Jurkat, Clone E6-1 (cell line): ENCODE results near the gene TBCD.
A peak's percentile ranks its signal among the peaks of the same experiment; 100 is the strongest.
"Not testable (repeated sequence)": the region's sequence is repeated elsewhere in the genome, so short reads cannot be mapped to it uniquely, and the experiment has no call there.

Experiments
- DNase-seq: peaks from one replicate; pipeline ENCODE4 v3.0.0-alpha.2; 2011; ENCODE audit warnings: low read depth, low spot score
- H3K4me3 ChIP-seq: 2 replicates; pipeline ENCODE4 v1.5.1; 2011; ENCODE audit warnings: mild to moderate bottlenecking, low read length, control low read depth, moderate library complexity

Gene TBCD

DNA sequence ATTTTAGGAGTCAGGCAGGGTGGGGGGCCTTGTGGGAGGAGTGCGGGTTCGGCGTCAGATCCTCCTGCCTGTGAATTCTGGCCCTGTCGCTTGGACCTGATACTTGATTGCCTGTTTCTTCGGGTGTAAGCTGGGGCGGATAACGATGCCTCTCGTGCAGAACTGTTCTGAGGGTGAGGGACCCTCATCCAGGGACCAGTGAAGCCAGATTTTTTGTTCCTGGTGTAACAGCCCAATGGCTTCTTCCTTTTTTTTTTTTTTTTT lies 1.3 kb downstream of the TBCD start:
- DNase-seq = no peak
- H3K4me3 ChIP-seq = peak overlapping the region; percentile 84

DNA sequence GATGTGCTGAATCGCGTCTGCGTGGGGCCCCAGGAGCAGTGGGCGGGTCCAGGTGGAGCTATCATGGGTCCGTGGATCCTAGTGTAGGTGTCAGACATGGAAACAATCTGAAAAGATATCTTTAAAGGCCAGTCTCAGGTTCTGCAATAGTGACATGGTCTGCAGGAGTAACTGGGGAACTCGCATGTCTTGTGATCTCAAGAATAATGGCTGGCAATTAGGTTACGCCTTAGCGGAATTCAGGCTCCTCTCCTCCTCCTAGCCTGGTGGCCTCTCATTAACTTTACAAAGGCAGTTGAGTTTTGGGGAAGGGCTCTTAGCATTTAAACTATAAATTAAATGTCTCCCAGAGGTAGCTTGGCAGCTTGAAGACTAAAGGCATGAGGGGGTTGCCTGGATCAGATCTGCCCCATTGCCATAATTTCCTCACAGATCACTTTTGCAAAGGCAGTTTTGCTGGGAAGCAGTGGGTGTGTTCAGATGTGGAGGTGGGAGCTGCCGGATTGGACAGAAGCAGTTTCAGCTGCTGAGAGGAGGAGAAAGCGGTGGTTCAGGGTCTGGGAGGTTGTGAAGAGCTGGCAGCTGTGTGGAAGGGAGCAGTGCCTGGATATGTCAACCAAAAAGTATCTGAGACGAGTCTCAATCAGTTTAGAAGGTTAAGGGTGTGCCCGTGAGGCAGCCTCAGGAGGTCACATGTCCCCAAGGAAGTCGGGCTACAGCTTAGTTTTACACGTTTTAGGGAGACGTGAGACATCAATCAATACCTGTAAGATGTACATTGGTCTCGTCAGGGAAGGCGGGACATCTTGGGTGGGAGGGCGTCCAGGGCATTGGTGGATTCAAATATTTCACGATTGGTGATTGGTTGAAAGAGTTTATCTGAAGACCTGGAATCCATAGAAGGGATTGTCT lies 2.7 kb downstream of the TBCD start:
- peak; percentile 47 for DNase-seq
- no peak overlapping the region for H3K4me3 ChIP-seq

DNA sequence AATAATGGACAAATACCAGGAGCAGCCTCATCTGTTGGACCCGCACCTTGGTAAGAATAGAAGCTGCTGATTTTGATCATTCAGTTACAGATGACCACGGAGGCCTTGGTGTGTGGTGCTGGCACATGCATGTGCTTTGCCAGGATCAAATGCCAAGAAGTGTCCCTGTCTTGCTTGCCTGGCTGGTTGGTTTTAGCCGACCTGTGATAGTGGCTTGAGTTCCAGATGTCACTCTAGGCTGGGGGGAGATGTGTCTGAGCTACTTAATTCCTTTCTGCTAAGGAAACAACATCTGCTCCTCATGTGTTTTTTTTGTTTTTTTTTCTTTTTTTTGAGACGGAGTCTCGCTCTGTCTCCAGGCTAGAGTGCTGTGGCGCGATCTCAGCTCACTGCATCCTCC lies 4.3 kb downstream of the TBCD start:
- no peak overlapping the region for H3K4me3 ChIP-seq
- DNase-seq = no peak

DNA sequence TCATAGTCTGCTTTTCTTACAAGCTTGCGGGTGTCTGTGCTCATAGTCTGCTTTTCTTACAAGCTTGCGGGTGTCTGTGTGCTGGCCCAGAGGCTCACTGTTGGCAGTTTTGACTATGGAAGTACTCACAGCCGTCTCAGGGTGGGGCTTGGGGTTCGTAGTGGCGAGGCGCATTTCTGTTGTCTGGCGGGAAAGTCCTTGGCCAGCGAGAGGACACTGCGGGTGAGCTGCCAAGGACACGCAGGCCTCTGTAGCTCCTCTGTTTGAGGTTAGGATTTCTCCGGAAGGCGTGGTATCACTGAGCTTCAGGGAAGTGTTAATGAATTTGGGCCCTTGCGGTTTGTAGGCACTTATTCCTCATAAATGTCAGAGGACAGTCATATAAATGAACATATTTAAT lies 13.5 kb downstream of the TBCD start:
- H3K4me3 ChIP-seq = no peak overlapping the region
- no peak for DNase-seq

DNA sequence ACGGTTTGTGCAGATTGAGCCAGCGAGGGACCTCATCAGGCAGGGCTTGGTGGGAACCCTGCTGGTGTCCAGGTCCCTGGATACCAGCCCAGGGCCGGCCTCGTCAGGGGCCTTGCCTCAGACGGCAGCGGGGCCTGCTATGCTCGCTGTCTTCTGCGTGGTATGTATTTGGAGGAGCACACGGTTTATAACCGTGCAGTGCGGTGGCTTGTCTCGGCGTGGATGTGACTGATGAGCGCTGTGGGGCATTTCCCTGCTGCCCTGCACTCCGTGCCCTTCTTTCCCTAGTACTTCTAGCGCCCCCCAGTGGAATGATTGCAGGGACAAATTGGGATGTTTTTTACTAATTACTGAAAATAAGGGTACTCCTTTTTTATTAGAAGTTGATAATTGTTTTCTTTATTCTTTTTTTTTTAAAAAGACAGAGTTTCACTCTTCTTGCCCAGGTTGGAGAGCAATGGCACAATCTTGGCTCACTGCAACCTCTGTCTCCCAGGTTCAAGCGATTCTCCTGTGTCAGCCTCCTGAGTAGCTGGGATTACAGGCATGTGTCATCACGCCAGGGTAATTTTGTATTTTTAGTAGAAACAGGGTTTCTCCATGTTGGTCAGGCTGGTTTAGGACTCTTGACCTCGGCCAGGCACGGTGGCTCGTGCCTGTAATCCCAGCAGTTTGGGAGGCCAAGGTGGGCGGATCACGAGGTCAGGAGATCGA lies 15.3 kb downstream of the TBCD start:
- no peak overlapping the region for H3K4me3 ChIP-seq
- no peak for DNase-seq

DNA sequence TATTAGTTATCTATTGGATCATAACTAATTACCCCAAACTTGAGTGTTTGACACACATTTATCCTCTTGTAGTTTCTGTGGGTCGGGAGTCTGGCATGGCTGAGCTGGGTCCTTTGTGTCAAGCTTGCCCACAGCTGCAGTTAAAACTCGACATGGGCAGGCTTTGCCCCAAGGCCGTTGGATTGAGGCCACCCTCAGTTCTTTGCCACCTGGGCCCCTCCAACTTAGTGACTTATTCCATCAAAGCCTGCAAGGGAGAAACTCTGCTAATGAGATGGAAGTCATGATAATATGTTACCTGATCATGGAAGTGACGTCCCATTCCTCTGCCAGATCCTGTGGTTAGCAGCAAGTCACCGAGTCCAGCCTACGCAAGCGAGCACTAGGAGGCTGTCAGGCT lies 17.2 kb downstream of the TBCD start:
- no peak overlapping the region for H3K4me3 ChIP-seq

DNA sequence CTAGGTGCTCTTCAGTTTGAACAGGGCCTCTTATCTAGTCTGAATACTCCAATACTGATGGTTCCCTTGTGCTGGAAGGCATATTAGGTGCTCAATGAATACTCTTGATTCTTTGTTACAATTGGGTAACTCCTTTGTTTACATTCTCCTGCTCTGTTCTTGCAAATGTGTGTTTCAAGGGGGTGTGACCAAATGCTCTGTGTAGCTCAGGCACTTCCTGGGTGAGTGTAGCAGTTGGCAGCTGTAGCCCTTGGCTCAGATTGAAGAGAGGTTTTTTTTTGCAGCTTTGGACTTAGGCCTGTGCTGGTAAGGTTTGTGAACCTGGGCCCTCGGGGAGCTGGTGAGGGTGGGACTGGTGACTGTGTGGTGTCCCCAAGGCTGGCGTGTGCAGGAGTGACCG lies 20.2 kb downstream of the TBCD start:
- no peak overlapping the region for H3K4me3 ChIP-seq
- no peak for DNase-seq

More for the DNA sequence above, 17.2 kb downstream of the TBCD start:
- no peak for DNase-seq

DNA sequence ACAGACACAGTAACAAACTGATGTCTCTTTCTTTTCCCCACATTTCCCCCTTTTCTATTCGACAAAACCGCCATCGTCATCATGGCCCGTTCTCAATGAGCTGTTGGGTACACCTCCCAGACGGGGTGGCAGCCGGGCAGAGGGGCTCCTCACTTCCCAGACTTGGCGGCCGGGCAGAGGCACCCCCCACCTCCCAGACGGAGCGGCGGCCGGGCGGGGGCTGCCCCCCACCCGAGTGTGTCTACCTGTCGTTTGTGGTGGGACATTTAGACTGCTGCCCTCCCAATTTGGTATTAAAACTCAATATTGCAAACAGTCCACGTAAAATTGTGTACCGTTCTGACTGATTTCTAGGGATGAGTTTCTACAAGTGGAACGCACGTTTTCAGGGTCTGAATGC lies 22.6 kb downstream of the TBCD start:
- H3K4me3 ChIP-seq, DNase-seq: not testable (repeated sequence)

DNA sequence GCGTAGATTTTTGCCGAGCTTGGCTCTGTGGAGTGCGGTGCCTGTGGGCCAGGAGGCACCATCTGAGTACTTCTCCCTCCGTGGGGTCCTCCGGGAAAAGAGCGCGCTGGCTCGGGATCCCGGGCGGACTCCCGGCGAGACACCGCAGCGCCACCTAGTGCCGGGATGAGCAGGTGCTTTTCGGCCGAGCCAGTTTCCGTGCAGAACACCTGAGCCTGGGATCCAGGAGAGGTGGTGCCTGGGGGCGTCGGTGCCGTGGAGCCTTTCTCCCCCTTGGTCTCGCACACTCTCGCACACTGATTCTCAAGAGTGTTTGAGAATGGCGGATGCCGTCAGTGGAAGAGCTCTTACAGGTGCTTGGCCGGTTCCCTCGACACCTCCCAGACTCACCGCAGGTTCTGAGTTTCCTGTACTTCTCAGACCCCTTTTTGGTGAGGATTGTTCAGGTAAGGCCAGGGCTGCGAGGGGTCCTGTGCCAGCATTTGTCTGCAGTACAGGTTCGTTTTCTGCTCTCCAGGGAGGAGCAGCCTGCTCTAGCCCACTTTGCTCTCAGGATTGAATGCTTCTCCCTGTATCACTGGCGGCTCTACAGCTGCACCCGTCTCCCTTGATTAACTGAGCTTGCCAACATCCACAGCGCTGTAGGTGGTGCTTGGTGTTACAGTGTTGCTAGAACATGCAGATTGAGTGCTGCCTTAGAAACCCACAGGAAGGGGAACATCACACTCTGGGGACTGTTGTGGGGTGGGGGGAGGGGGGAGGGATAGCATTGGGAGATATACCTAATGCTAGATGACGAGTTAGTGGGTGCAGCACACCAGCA lies 23.3 kb downstream of the TBCD start:
- H3K4me3 ChIP-seq = no peak overlapping the region
- peak; percentile 47 for DNase-seq

DNA sequence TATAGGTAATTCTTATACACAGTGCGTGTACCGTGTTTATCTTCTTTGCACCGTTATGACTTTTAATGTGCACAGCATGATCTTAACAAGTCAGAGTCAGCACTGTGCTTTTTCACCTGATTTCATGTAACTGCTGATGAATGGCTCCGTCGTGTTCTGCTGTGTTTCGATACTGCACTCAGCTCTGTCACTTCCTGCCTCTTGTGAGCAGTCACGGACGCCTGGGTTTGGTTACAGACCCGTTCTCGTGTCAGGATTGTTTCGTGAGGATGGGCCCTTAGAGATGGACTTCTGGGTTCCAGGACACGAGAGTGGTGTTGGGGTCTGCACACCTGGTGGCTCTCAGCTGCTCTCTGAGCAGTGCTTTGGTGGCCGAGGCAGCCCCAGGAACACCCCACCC lies 24.6 kb downstream of the TBCD start:
- H3K4me3 ChIP-seq = no peak overlapping the region
- DNase-seq = no peak

DNA sequence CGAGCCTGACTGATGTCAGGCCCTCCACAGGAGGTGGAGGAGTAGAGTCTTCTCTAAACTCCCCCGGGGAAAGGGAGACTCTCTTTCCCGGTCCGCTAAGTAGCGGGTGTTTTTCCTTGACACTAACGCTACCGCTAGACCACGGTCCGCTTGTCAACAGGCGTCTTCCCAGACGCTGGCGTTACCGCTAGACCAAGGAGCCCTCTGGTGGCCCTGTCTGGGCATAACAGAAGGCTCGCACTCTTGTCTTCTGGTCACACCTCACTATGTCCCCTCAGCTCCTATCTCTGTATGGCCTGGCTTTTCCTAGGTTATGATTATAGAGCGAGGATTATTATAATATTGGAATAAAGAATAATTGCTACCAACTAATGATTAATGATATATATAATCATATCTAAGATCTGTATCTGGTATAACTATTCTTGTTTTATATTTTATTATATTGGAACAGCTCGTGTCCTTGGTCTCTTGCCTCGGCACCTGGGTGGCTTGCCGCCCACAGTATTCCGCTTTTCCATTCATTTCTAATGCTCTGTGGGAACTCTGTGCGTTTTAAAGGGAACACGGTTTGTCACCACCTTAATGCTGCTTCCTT lies 26.0 kb downstream of the TBCD start:
- DNase-seq, H3K4me3 ChIP-seq: not testable (repeated sequence)

DNA sequence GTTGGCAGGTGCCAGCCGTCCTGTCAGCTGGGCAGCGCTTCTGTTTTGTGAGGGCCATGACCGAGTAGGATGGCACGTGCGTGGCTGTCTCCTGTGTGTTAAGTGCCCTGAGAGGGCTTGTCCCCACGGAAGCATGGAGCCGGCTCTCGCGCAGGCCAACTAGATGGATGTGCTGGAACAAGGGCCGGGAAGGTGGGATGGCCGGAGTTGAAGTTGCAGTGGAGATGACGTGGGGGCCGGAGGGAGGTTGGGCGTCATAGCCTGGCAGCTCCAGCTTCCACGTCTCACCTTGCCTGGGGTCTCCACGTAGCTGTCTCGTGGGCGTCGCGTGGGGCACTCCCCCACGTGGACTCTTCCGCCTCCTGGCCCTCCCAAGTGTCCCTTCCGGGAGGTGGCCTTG lies 27.7 kb downstream of the TBCD start:
- no peak overlapping the region for H3K4me3 ChIP-seq
- DNase-seq = no peak

DNA sequence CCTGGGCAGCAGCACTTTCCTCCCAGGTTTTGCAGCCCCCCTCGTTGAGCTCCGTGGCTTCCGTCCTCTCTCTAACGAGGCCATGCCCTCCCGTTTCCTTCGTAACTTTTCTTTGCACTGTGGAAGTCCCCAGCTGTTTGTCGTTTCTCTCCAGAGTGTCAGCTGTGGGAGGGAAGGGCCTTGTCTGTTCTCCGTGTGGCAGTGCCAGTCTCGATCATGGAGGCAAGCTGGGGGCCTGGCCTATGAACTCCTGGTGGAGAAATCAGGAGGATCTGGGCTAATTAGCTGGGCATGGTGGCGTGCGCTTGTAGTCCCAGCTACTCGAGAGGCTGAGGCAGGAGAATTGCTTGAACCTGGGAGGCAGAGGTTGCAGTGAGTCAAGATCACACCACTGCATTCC lies 28.3 kb downstream of the TBCD start:
- no peak for DNase-seq
- H3K4me3 ChIP-seq = no peak overlapping the region

DNA sequence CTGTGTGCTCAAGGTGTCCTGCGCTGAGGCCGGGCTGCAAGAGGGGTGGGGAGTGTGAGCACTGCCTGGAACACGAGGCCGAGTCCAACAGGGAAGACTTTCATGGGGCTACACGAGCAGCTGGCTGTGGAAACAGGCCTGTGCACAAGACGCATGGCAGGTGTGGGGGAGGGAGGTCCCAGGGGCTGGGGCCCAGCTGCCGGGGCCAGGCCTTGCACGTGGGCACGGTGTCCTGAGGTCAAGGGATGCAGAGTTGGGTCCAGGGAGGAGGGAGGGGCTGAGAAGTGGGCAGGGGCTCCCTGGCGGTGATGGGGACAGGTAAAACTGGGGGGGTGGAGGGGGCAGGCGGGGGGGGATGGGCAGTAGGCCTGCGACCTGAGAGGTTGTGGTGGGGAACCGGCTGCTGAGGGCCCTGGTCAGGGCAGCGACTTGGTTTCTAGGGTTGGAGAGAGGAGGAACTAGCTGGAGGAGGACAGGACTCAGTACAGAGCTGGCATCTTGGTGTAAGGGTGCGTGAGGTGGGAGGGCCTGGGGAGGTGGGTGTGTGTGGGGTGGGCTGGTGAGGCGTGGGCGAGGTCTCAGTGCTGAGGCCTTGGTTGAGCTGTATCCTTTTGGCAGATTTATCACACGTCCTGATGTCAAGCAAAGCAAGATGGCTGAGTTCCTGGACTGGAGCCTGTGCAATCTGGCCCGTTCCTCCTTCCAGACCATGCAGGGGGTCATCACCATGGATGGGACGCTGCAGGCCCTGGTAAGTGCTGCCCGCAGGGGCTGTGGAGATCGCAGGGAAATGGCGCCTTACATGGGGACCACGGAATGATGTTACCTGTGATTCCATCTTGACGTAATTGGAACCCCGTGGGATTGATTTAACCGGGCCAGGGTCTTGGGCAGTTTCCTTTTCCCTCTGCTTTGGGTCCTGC lies 29.4 kb downstream of the TBCD start:
- no peak for DNase-seq
- no peak overlapping the region for H3K4me3 ChIP-seq

DNA sequence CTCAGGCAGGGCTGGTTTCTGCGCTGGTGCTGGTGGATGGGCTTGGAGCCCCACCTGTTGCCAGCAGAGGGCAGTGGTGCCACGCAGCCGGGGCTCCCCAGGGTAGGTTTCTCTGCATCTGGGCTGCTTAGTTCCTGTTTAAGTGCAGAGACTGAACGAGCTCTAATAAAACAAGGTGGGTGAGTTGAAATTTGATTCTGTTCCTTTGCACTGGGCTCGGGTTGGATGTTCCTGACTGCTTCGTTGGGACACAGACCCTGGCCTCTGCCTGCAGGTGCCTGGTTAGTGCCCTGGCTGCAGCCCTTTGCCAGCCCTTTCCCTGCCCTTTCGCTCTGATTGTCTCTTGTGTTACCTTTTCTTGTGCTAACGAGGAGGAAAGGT lies 30.0 kb downstream of the TBCD start:
- no peak overlapping the region for H3K4me3 ChIP-seq
- peak; percentile 62 for DNase-seq

DNA sequence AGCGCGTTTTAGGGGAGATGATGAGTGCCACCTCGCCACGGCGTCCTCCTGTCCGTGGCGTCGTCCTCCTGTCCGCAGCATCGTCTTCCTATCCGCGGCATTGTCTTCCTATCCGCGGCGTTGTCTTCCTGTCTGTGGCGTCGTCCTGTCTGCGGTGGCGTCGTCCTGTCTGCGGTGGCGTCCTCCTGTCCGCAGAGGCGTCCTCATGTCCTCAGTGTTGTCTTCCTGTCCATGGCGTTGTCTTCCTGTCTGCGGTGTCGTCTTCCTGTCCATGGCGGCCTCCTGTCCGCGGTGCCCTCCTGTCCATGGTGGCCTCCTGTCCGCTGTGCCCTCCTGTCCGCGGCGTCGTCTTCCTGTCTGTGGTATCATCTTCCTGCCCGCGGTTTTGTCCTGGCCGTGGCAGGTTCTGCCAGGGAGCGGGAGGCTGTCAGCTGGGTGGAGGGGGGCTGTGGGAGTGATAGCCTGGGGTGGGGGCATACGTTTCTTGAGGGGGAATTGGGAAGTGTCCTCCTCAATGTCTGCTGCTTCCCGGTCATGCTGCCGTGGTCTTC lies 30.9 kb downstream of the TBCD start:
- no peak overlapping the region for H3K4me3 ChIP-seq
- no peak for DNase-seq

DNA sequence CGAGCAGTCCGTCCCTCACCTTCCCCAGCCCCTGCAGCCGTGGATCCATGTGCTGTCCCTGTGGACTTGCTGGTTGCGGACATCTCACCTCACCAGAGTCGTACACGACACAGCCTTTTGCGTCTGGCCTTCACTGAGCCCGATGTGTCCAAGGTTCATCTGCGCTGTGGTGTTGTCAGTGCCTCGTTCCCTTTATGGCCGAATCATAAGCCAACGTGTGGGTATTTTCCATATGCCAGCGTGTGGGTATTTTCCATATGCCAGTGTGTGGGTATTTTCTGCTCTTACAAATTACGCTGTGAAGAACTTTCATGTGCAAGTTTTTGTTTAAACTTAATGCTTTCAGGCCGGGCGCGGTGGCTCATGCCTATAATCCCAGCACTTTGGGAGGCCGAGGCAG lies 31.6 kb downstream of the TBCD start:
- no peak overlapping the region for H3K4me3 ChIP-seq
- DNase-seq = no peak

DNA sequence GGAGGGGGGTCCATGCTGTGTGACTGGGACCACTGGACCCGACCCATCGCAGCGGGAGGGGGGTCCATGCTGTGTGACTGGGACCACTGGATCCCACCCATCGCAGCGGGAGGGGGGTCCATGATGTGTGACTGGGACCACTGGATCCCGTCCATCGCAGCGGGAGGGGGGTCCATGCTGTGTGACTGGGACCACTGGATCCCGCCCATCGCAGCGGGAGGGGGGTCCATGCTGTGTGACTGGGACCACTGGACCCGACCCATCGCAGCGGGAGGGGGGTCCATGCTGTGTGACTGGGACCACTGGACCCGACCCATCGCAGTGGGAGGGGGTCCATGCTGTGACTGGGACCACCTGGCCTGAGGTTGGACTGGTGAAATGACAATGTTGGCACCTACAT lies 33.7 kb downstream of the TBCD start:
- H3K4me3 ChIP-seq, DNase-seq: not testable (repeated sequence)
